ENCODE data around the gene DCC.
A peak's percentile ranks its signal among the peaks of the same experiment; 100 is the strongest.

The DCC gene

DNA sequence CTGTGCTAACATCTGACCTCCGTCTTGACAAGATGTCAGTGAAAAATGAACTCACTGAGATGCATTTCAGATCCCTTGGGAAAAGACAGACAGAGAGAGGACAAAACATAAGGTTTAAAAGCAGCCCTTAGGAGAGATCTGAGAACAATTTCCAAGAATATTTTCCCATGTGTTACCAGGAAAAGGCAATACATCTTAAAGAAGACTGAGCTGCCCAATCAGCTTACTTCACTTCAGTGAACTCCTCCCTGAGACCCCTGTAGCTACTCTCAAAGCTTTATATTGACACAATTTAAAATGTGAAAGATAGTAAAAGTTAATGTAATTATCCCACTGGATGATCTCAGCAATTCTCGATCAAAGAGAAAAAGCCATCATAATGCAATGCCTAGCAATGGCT, 505.0 kb downstream of the DCC start:
- POLR2A ChIA-PET, result no interaction called here
- TF ChIP-seq, protein P1, sequence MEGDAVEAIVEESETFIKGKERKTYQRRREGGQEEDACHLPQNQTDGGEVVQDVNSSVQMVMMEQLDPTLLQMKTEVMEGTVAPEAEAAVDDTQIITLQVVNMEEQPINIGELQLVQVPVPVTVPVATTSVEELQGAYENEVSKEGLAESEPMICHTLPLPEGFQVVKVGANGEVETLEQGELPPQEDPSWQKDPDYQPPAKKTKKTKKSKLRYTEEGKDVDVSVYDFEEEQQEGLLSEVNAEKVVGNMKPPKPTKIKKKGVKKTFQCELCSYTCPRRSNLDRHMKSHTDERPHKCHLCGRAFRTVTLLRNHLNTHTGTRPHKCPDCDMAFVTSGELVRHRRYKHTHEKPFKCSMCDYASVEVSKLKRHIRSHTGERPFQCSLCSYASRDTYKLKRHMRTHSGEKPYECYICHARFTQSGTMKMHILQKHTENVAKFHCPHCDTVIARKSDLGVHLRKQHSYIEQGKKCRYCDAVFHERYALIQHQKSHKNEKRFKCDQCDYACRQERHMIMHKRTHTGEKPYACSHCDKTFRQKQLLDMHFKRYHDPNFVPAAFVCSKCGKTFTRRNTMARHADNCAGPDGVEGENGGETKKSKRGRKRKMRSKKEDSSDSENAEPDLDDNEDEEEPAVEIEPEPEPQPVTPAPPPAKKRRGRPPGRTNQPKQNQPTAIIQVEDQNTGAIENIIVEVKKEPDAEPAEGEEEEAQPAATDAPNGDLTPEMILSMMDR (IDR thresholded peaks at IDR 0.05; ENCODE audit: insufficient read depth, low read length, missing control alignments), result no peak
- CTCF ChIA-PET, result no interaction called here
- no peak for DNase-seq (ENCODE audit: low read depth, low spot score)
- no peak overlapping the region for H3K4me3 ChIP-seq (ENCODE audit: low read depth, low read length)

DNA sequence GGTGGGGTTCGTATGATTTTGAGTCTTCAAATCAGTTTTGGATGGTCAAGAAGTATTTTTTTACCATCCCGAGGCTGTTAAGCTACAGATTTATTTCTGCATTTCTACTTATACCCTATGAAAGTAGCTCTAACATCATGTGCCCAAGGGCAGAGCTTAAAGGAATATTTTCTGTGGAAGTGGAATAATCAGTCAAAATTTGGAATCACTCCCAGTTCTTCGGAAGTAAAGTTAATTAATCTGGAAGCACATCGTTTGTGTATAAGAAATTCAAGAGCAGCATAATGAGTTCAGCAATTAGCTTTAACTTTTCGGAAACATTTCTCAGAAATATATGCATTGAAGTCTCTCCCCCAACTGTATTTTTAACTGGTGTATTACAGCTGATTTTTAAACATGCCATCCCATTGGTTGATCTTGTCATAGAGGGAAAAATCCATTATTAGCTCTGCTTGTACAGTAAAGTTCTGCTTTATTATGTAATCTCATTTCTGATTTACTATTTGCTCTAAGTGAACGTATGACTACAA, 510.1 kb downstream of the DCC start:
- no peak for DNase-seq (ENCODE audit: low read depth, low spot score)

DNA sequence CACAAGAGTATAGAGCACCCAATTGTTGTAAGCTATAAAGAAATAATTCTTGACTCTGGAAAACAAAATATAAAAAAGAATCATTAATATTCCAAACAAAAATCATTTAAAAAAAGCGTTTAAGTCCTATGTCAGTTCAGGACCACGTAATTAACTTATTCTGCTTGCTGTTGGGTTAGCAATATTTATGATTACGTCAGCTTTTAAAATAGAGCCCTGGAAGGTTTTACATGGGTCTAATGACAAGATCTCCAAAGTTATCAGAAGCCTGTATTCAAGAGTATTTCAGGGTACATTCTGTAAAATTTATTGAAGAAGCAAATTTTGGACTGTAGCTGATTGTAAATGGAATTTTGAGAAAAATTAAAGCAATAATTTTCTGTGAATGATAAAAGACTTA, 521.6 kb downstream of the DCC start:
- TF ChIP-seq, protein P1 (IDR thresholded peaks at IDR 0.05; ENCODE audit: insufficient read depth, low read length, missing control alignments), result no peak
- no peak for DNase-seq (ENCODE audit: low read depth, low spot score)
- POLR2A ChIA-PET, result no interaction called here
- CTCF ChIA-PET, result no interaction called here
- no peak overlapping the region for H3K4me3 ChIP-seq (ENCODE audit: low read depth, low read length)

More for the DNA sequence above, 510.1 kb downstream of the DCC start:
- ChIA-PET POLR2A (no interaction called here), CTCF (no interaction called here)
- TF ChIP-seq, protein P1 (IDR thresholded peaks at IDR 0.05; ENCODE audit: insufficient read depth, low read length, missing control alignments), result no peak
- H3K4me3 ChIP-seq (ENCODE audit: low read depth, low read length), result no peak overlapping the region

DNA sequence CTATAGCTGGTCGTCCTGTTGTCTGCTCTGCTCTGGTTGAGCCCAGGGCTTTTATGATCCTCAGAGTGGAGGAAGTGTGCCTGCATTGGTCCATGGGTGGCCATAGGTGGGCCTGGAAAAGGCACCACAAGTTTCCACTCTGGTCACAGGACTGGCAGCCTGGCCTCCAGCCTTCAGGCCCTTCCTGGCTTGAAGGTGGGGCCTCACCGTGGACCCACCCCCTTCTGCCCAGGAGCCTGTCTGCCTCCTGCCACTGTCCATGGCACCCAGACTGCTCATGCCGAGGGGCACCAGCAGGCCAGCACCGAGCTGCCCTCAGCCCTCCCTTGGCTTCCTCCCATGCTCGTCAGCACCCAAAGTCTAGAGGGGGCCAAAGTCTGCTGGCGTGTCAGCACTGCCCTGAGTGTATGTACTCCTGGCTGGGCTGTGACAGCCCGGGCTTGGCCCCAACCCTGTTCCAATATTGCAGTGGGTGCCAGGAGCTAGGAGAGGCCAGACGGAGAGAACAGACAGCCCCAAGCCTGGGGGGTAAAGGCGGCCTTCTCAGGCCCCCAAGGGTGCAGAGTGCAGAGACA, 529.4 kb downstream of the DCC start:
- no peak for DNase-seq (ENCODE audit: low read depth, low spot score)
- TF ChIP-seq, protein P1 (IDR thresholded peaks at IDR 0.05; ENCODE audit: insufficient read depth, low read length, missing control alignments), result no peak
- no peak overlapping the region for H3K4me3 ChIP-seq (ENCODE audit: low read depth, low read length)
- CTCF ChIA-PET, result no interaction called here
- POLR2A ChIA-PET, result no interaction called here

DNA sequence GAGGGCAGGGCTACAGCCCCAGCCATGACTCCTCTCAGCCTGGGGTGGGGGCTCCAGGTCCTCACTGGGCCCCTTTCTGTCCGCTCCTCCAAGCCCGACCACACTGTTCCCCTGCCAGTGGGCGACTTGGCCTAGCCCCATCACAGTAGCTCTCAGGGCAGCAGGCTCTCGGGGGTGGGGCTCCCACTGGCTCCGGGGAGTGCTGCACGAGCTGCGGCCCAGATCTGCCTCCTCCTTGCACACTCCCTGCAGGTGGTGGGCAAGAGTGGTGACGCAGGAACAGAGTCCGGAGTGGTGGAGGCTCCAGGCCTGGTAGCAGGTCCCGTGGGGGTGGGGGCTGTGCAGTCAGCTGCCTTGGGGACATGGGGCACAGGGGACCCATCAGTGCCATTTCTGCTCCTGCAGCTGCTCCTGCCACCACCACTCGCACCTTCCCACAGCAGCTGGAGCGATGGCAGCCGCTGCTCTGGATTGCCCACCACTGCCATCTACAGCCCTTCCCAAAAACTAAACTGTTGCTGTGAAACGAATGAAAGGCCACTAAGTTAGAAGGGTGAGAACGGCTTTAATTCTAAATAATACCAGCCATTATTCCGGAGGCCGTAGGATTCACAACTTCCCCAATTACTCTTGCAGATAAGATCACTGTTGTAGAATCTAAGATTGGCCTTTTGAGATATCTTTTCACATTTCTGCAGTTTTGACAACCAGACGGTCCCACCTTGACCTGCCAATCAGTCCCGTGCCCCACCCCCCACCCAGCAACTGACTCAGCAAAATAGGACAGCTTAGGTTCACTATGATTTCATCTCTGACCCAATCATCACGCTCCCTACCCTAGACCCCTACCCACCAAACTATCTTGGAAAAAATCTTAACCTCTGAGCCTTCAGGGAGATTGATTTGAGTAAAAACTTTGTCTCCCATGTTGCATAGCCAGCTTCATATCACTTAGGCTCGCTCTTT, 530.2 kb downstream of the DCC start:
- ChIA-PET POLR2A (interaction anchor here (0.7 kb wide), 1 partner anchor 1744 kb away, joined by 3 read pairs; no protein-coding TSS in a partner anchor), CTCF (no interaction called here)
- H3K4me3 ChIP-seq (ENCODE audit: low read depth, low read length), result no peak overlapping the region
- TF ChIP-seq, protein P1 (IDR thresholded peaks at IDR 0.05; ENCODE audit: insufficient read depth, low read length, missing control alignments), result peak; percentile 12
- DNase-seq (ENCODE audit: low read depth, low spot score), result no peak

DNA sequence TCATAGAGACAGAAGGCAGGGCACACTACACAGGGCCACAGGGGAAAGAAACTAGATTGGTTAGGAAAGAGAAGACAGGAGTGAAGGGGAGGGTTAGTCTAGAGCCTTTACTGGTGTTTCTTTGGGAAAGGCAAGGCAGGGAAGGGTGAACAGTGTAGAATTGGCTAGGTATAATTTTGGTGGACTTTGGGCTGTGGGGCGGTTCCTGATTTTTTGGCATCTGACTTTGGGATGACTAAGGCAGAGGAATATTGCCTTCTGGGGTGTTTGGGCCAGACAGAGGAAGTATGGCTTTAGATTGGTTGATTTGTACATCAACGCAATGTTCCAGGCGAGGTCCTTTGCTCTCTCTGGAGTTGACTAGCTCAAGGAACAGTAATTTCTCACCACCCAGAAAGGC, 534.8 kb downstream of the DCC start:
- ChIA-PET CTCF (no interaction called here), POLR2A (no interaction called here)
- TF ChIP-seq, protein P1 (IDR thresholded peaks at IDR 0.05; ENCODE audit: insufficient read depth, low read length, missing control alignments), result no peak
- no peak for DNase-seq (ENCODE audit: low read depth, low spot score)
- H3K4me3 ChIP-seq (ENCODE audit: low read depth, low read length), result no peak overlapping the region
